K562 (cell line): ENCODE results near the gene SLC30A1. TPM values are rescaled to one million over a fixed set of nuclear protein-coding genes. Genes with fewer than 3 reads are reported as not detected.

ENCODE experiments used
- ARID3B ChIP-seq: fragments of 250-450 bp; sonication (Bioruptor Pico); IDR thresholded peaks from 2 replicates; pipeline ENCODE4 v1.4.0; 2020; ENCODE audit warnings: borderline replicate concordance
- CHD1 ChIP-seq: fragments of 200-600 bp; sonication (generic); IDR thresholded peaks from one replicate; pipeline ENCODE4 v1.6.1; 2012; ENCODE audit warnings: mild to moderate bottlenecking, moderate library complexity, low read length, inconsistent platforms
- CHD2 ChIP-seq: IDR thresholded peaks from 2 replicates; pipeline ENCODE4 v1.6.1; 2011; ENCODE audit warnings: low read depth, low read length
- HDAC8 ChIP-seq: fragments of 450-650 bp; IDR thresholded peaks from 2 replicates; pipeline ENCODE4 v1.6.1; 2016; ENCODE audit warnings: mild to moderate bottlenecking, missing genetic modification characterization, moderate library complexity, missing compliant biosample characterization
- HNRNPLL ChIP-seq: fragments of 200-400 bp; formaldehyde crosslinking; IDR thresholded peaks from 2 replicates; pipeline ENCODE4 v1.6.1; 2017; ENCODE audit warnings: low read length, low read depth, mild to moderate bottlenecking; ENCODE audit not compliant: poor library complexity, severe bottlenecking
- HOXB6 ChIP-seq: fragments of 250-450 bp; sonication (Bioruptor Pico); IDR thresholded peaks from 2 replicates; pipeline ENCODE4 v1.5.1; 2022; ENCODE audit warnings: mild to moderate bottlenecking, borderline replicate concordance
- ILF3 ChIP-seq: fragments of 450-650 bp; IDR thresholded peaks from 2 replicates; pipeline ENCODE4 v1.6.1; 2018; ENCODE audit warnings: antibody characterized with exemption, mild to moderate bottlenecking, moderate library complexity, borderline replicate concordance
- MAFF ChIP-seq: IDR thresholded peaks from 2 replicates; pipeline ENCODE4 v1.6.1; 2012; ENCODE audit warnings: low read length, improper control_type of control experiment
- MBD1 ChIP-seq: fragments of 250-450 bp; sonication (Bioruptor Pico); IDR thresholded peaks from 2 replicates; pipeline ENCODE4 v1.8.0; 2022; ENCODE audit warnings: inconsistent platforms
- NCOA6 ChIP-seq: fragments of 450-650 bp; IDR thresholded peaks from 2 replicates; pipeline ENCODE4 v1.6.1; 2017; ENCODE audit warnings: mild to moderate bottlenecking
- NFIX ChIP-seq: fragments of 250-450 bp; sonication (Bioruptor Pico); IDR thresholded peaks from 2 replicates; pipeline ENCODE4 v1.4.0; 2020; ENCODE audit warnings: low read depth, mild to moderate bottlenecking, moderate library complexity
- POLR2B ChIP-seq: fragments of 450-650 bp; IDR thresholded peaks from 2 replicates; pipeline ENCODE4 v1.6.1; 2018; ENCODE audit warnings: low read depth; ENCODE audit not compliant: partially characterized antibody
- PTRF ChIP-seq: fragments of 450-650 bp; IDR thresholded peaks from 2 replicates; pipeline ENCODE4 v1.6.1; 2016; ENCODE audit warnings: mild to moderate bottlenecking, missing genetic modification characterization, missing compliant biosample characterization
- RBBP5 ChIP-seq: fragments of 200-600 bp; sonication (generic); IDR thresholded peaks from 2 replicates; pipeline ENCODE4 v1.6.1; 2012; ENCODE audit warnings: borderline replicate concordance, mild to moderate bottlenecking, low read length, control low read depth, inconsistent platforms; ENCODE audit not compliant: insufficient read depth, poor library complexity, severe bottlenecking
- RFX5 ChIP-seq: IDR thresholded peaks from 2 replicates; pipeline ENCODE4 v1.6.1; 2011; ENCODE audit warnings: low read depth, mild to moderate bottlenecking, improper control_type of control experiment, low read length
- ZBTB43 ChIP-seq: sonication (generic); formaldehyde crosslinking; IDR thresholded peaks from 2 replicates; pipeline ENCODE4 v1.8.0; 2023; ENCODE audit warnings: mild to moderate bottlenecking, missing genetic modification reagents
- ZNF263 ChIP-seq: sonication (generic); formaldehyde crosslinking; IDR thresholded peaks from 2 replicates; pipeline ENCODE4 v1.8.0; 2022; ENCODE audit warnings: mild to moderate bottlenecking, missing genetic modification reagents, borderline replicate concordance
- ZNF395 ChIP-seq: fragments of 200-800 bp; sonication (Bioruptor generic); IDR thresholded peaks from 2 replicates; pipeline ENCODE4 v1.6.1; 2017; ENCODE audit warnings: missing genetic modification characterization, missing compliant biosample characterization
- ZNF507 ChIP-seq: conservative IDR thresholded peaks from 2 replicates; pipeline ENCODE4 v1.6.1; 2017; ENCODE audit warnings: missing genetic modification characterization, missing compliant biosample characterization
- ZNF695 ChIP-seq: fragments of 450-650 bp; formaldehyde crosslinking; IDR thresholded peaks from 2 replicates; pipeline ENCODE4 v1.4.0; 2020; ENCODE audit warnings: mild to moderate bottlenecking, moderate library complexity
- ZNF785 ChIP-seq: fragments of 250-450 bp; sonication (Bioruptor Pico); IDR thresholded peaks from 2 replicates; pipeline ENCODE4 v1.4.0; 2020; ENCODE audit warnings: mild to moderate bottlenecking
- polyA plus RNA-seq, 8 experiments: library from polyadenylated mRNA; depleted of rRNA in 4 of 8; stranded (reverse) in 5 of 8; unstranded in 3 of 8; fragments of >200 nt; fragmentation: Nextera tagmentation in 2 of 8; fragmentation: Illumina TruSeq in 1 of 8; extraction: Ambion mirVana in 2 of 8; extraction: Trizol in 1 of 8; gene quantifications; 2 replicates each; pipeline versions ENCODE4 v1.2.1 to v1.2.3, GENCODE V29; 2011 to 2014; ENCODE audit warnings: inconsistent platforms in 1 of 8, missing spikeins in 1 of 8
- total RNA-seq, 7 experiments: library from RNA; depleted of rRNA in 6 of 7; stranded (reverse); fragments of >200 nt in 6 of 7; fragmentation: Illumina TruSeq in 2 of 7; extraction: Trizol in 2 of 7; gene quantifications; 2 replicates each; pipeline versions ENCODE4 v1.2.1 to v1.2.3, GENCODE V29; 2011 to 2021; ENCODE audit warnings: low replicate concordance in 1 of 7

Gene SLC30A1
- total and polyA plus RNA-seq, 9 of the 15 experiments (the other 6 are each of a cell fraction or from before 2014, with no cell fraction given) = 4.1 to 14.4 (median 6.6) TPM

GRCh38 chr1:211578640-211579439, at the start of gene SLC30A1 (continued):
- TF ChIP-seq RFX5 = no peak
- peak; percentile 56 for TF ChIP-seq CHD2
- TF ChIP-seq PTRF = no peak
- no peak for TF ChIP-seq MBD1
- TF ChIP-seq ZNF695 = no peak
- peak; percentile 52; the same call in 1 of the 2 replicates for TF ChIP-seq HDAC8
- TF ChIP-seq CHD1 = peak; percentile 38
- no peak for TF ChIP-seq HNRNPLL
- TF ChIP-seq POLR2B = peak; percentile 57
- no peak for TF ChIP-seq ZNF785
- TF ChIP-seq RBBP5 = peak; percentile 85
- TF ChIP-seq NCOA6 = no peak
- TF ChIP-seq ZNF507 (tag) = no peak
- no peak for TF ChIP-seq NFIX (CRISPR knock-in tag)
- TF ChIP-seq ILF3 = peak; percentile 50; the same call in 1 of the 2 replicates
- TF ChIP-seq MAFF = no peak
- 0 out of 2 replicates have a peak, but pooled peaks have one; percentile 9 for TF ChIP-seq ZNF263
- TF ChIP-seq ZBTB43 (CRISPR knock-in tag) = no peak
- no peak for TF ChIP-seq HOXB6 (CRISPR knock-in tag)
- TF ChIP-seq ZNF395 (CRISPR knock-in tag) = no peak
- TF ChIP-seq ARID3B (CRISPR knock-in tag) = no peak
